Colonic mucosa (tissue), 4 donors: ENCODE data around the gene LCMT1. TPM values are rescaled to one million over a fixed set of nuclear protein-coding genes. Genes with fewer than 3 reads are reported as not detected.
A peak's percentile ranks its signal among the peaks of the same experiment; 100 is the strongest.

Source experiments
- DNase-seq: peaks from one replicate; pipeline ENCODE4 v3.0.0-alpha.2; 2020
- H3K27ac ChIP-seq: fragments of 200-600 bp; one replicate; pipeline ENCODE4 v1.8.0; 2021
- H3K27me3 ChIP-seq: fragments of 200-600 bp; one replicate; pipeline ENCODE4 v1.8.0; 2021
- H3K36me3 ChIP-seq: fragments of 200-600 bp; one replicate; pipeline ENCODE4 v1.8.0; 2021
- H3K4me1 ChIP-seq: fragments of 200-600 bp; one replicate; pipeline ENCODE4 v1.8.0; 2021; ENCODE audit warnings: mild to moderate bottlenecking
- H3K4me3 ChIP-seq: fragments of 200-600 bp; one replicate; pipeline ENCODE4 v1.8.0; 2021
- H3K9ac ChIP-seq, 2 donors: one replicate each; pipeline ENCODE4 v1.7.0; 2013; ENCODE audit warnings: control low read depth in 2 of 2, low read depth in 2 of 2, low read length in 2 of 2
- H3K9me3 ChIP-seq: fragments of 200-600 bp; one replicate; pipeline ENCODE4 v1.8.0; 2021
- intact Hi-C: fragments of 100-400 bp; cut with DNase I; formaldehyde crosslinking; loops from one replicate; pipeline ENCODE4 v1.14.1; 2022
- total RNA-seq, 2 donors: library from RNA; stranded (reverse); fragmentation: NEBNext Ultra II Directional in 1 of 2; extraction: Animal tissue kit (Norgen Biotek cat#: 25700) in 1 of 2; gene quantifications; one replicate each; pipeline ENCODE4 v1.2.1, GENCODE V29; 2021
- TF ChIP-seq, protein P1 (sequence below): fragments of 200-600 bp; IDR thresholded peaks from one replicate; pipeline ENCODE4 v1.8.0; 2022; ENCODE audit warnings: antibody characterized with exemption, mild to moderate bottlenecking
- donor health status: healthy.
- donor health status: DM: no; HTN: no; CAD: no.
- donor health status: DM: no; HTN: no; CAD: no.

The LCMT1 gene
- total RNA-seq, 2 donors from 2014 or later = 46.9 to 47.6 TPM

DNA sequence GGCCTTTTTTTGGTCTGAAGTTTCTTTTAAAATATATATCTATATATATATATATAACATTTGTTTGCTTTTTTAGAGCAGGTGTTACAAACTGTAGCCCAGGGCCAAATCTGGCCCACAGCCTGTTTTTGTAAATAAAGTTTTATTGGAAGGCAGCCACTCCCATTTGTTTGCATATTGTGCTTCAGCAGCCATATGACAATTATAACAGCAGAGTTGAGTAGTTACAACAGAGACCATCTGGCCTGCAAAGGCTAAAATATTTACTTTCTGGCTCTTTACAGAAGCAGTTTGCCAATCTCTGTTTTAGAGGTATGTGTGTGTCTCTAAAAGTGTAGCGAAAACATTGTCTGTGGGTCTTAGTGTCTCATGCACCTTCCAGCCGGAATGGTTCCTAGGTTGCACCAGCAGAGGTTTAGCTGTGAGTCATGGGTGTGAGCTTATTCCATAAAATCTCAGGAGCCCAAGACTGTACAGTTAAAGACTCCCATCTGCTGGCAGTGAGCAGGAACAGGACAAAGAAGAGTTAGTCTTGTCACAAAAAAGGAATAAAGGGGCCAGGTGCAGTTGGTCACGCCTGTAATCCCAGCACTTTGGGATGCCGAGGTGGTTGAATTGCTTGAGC is 23.8 kb downstream of the LCMT1 start:
- TF ChIP-seq, protein P1, sequence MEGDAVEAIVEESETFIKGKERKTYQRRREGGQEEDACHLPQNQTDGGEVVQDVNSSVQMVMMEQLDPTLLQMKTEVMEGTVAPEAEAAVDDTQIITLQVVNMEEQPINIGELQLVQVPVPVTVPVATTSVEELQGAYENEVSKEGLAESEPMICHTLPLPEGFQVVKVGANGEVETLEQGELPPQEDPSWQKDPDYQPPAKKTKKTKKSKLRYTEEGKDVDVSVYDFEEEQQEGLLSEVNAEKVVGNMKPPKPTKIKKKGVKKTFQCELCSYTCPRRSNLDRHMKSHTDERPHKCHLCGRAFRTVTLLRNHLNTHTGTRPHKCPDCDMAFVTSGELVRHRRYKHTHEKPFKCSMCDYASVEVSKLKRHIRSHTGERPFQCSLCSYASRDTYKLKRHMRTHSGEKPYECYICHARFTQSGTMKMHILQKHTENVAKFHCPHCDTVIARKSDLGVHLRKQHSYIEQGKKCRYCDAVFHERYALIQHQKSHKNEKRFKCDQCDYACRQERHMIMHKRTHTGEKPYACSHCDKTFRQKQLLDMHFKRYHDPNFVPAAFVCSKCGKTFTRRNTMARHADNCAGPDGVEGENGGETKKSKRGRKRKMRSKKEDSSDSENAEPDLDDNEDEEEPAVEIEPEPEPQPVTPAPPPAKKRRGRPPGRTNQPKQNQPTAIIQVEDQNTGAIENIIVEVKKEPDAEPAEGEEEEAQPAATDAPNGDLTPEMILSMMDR = peak; percentile 35
- H3K36me3 ChIP-seq = no peaks in the 10 kb centered on the region
- intact Hi-C loops = no loop called here

DNA sequence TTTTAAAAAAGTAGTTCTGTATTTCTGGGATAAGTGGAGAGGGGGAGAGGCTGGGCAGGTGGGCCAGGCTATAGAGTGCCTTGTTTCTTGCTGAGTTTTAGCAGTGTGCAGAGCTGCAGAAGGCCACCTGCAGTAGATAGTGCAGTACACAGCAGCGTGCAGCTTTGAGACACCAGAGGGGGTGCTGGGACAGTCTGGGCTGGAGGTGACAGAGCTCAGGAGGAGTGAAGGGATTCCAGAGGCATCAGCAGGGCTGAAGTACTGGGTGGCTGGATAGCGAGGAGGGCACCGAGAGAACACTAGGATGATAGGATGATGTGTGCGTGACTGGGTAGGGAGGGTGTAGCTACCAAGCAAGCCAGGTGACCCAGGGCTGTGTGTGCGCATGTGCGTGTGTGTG is 26.6 kb downstream of the LCMT1 start:
- TF ChIP-seq, protein P1 = no peak
- no peak for DNase-seq
- intact Hi-C loops = no loop called here
- H3K9me3 ChIP-seq = no peaks in the 10 kb centered on the region
- no peaks in the 10 kb centered on the region for H3K36me3 ChIP-seq
- no peak overlapping the region for H3K4me3 ChIP-seq
- no peak overlapping the region for H3K9ac ChIP-seq
- no peaks in the 10 kb centered on the region for H3K27me3 ChIP-seq
- no peaks in the 10 kb centered on the region for H3K4me1 ChIP-seq
- no peak overlapping the region for H3K27ac ChIP-seq

More for the DNA sequence above, 23.8 kb downstream of the LCMT1 start:
- H3K27ac ChIP-seq = peak overlapping the region; percentile 20
- H3K4me3 ChIP-seq = no peak overlapping the region
- H3K4me1 ChIP-seq = no peaks in the 10 kb centered on the region
- H3K9ac ChIP-seq = no peak overlapping the region
- H3K27me3 ChIP-seq = no peaks in the 10 kb centered on the region
- no peaks in the 10 kb centered on the region for H3K9me3 ChIP-seq
- DNase-seq = peak; percentile 63

DNA sequence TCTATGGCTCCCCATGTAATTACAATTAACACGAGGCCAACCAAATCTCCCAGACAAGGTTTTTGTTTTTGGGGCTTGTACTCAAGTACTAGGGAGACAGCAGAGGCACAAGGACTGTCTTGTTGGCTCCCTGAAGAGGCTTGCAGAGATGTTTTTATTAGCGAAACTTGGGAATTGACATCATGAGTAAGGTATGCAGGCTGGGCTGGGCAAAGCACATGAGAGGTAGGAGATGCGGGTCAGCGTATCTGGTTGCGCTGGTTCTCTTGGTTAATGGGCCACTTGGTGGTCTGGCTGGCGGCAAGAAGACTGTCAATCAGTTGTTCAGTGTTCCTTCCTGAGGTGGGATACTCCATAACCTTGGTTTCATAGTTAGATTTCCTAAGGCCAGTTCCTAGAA is 28.9 kb downstream of the LCMT1 start:
- Histone ChIP-seq H3K9ac (no peak overlapping the region), H3K27ac (no peak overlapping the region), H3K36me3 (no peaks in the 10 kb centered on the region), H3K4me1 (no peaks in the 10 kb centered on the region), H3K9me3 (no peaks in the 10 kb centered on the region), H3K4me3 (no peak overlapping the region), H3K27me3 (no peaks in the 10 kb centered on the region)
- TF ChIP-seq, protein P1 = no peak
- intact Hi-C loops = no loop called here
- DNase-seq = no peak

DNA sequence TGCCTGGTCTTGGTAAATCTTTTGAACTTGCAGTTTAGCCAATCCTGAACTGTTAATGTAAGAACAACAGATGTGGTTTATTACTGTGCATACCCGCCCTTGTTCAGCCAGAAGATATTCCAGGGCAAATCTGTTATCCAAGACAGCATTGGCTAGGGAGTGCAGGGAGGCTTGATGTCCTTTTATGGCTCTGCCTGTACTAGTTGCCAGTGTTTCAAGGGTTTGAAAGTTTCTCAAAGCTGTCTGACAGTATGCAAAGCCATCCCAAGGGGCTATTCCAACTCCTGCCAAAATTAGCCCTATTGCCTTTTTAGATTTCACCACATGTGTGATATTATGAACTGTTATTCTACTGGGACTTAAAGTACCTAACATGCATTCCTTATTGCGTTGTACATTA is 30.1 kb downstream of the LCMT1 start:
- DNase-seq = no peak
- Histone ChIP-seq H3K4me1 (no peaks in the 10 kb centered on the region), H3K36me3 (no peaks in the 10 kb centered on the region), H3K27me3 (no peaks in the 10 kb centered on the region), H3K27ac (no peak overlapping the region), H3K4me3 (no peak overlapping the region), H3K9ac (no peak overlapping the region), H3K9me3 (no peaks in the 10 kb centered on the region)
- intact Hi-C loops = no loop called here
- TF ChIP-seq, protein P1 = no peak

DNA sequence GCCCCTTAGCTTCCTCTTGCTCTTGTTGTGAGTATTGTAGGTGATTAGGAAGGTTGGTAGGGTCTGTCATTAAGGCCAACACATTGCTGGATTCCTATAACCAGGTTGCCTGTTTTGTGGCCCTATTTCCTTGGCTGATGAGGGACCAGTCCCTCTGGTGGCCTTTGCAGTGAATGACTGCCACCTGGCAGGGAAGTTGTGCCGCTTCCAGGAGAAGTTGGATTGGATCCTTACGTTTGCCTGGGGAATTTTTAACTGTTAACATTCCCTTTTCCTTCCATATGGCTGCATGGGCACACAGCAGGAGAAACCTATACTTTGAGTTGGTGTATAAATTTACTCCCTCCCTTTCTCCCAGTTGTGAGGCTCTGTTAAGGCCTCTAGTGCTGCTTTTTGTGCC is 32.4 kb downstream of the LCMT1 start:
- H3K27me3 ChIP-seq = no peaks in the 10 kb centered on the region
- no peak overlapping the region for H3K27ac ChIP-seq
- H3K9me3 ChIP-seq = no peaks in the 10 kb centered on the region
- intact Hi-C loops = no loop called here
- TF ChIP-seq, protein P1 = no peak
- H3K4me1 ChIP-seq = no peaks in the 10 kb centered on the region
- H3K4me3 ChIP-seq = no peak overlapping the region
- no peaks in the 10 kb centered on the region for H3K36me3 ChIP-seq
- H3K9ac ChIP-seq = no peak overlapping the region
- DNase-seq = no peak
